Mesenchymal stem cell (in vitro differentiated cells and primary cell): ENCODE results near the gene DCLRE1B.
A peak's percentile ranks its signal among the peaks of the same experiment; 100 is the strongest.

Experiments
- DNase-seq: peaks from one replicate; pipeline ENCODE4 v3.0.0-alpha.2; 2013
- H2AFZ ChIP-seq: one replicate; pipeline ENCODE4 v1.6.1; 2013; ENCODE audit warnings: low read depth, mild to moderate bottlenecking, control low read depth, inconsistent platforms, low read length, moderate library complexity
- H2AK5ac ChIP-seq: 2 replicates; pipeline ENCODE4 v1.6.1; 2013; ENCODE audit warnings: low read length, moderate library complexity, mild to moderate bottlenecking, inconsistent platforms; ENCODE audit not compliant: severe bottlenecking
- H2BK120ac ChIP-seq: one replicate; pipeline ENCODE4 v1.6.1; 2013; ENCODE audit warnings: low read depth, mild to moderate bottlenecking, inconsistent platforms, low read length, moderate library complexity
- H2BK12ac ChIP-seq, 2 experiments: one replicate each; pipeline ENCODE4 v1.6.1; 2013; ENCODE audit warnings: inconsistent platforms in 2 of 2, low read length in 2 of 2, mild to moderate bottlenecking in 2 of 2, moderate library complexity in 2 of 2, control low read depth in 1 of 2
- H2BK15ac ChIP-seq: one replicate; pipeline ENCODE4 v1.6.1; 2013; ENCODE audit warnings: mild to moderate bottlenecking, low read depth, inconsistent platforms; ENCODE audit not compliant: poor library complexity, severe bottlenecking
- H2BK5ac ChIP-seq: 2 replicates; pipeline ENCODE4 v1.6.1; 2013; ENCODE audit warnings: low read depth, mild to moderate bottlenecking, low read length, control low read depth, inconsistent platforms; ENCODE audit not compliant: poor library complexity, severe bottlenecking
- H3K14ac ChIP-seq, 2 experiments: one replicate each; pipeline ENCODE4 v1.6.1; 2013; ENCODE audit warnings: inconsistent platforms in 2 of 2, low read length in 2 of 2, control low read depth in 1 of 2, mild to moderate bottlenecking in 1 of 2, moderate library complexity in 1 of 2
- H3K18ac ChIP-seq, 2 experiments: one replicate each; pipeline ENCODE4 v1.6.1; 2013; ENCODE audit warnings: inconsistent platforms in 2 of 2, low read length in 2 of 2, control low read depth in 1 of 2, low read depth in 1 of 2, mild to moderate bottlenecking in 1 of 2
- H3K23ac ChIP-seq, 2 experiments: one replicate each; pipeline ENCODE4 v1.6.1; 2013; ENCODE audit warnings: inconsistent platforms in 2 of 2, low read length in 2 of 2, mild to moderate bottlenecking in 2 of 2, moderate library complexity in 2 of 2, control low read depth in 1 of 2
- H3K27ac ChIP-seq: 2 replicates; pipeline ENCODE4 v1.5.1; 2013; ENCODE audit warnings: mild to moderate bottlenecking, moderate library complexity, low read length, control low read depth, inconsistent platforms; ENCODE audit not compliant: poor library complexity, severe bottlenecking
- H3K27me3 ChIP-seq, 2 experiments: 2 replicates each; pipeline versions ENCODE4 v1.6.1 to v1.7.0; 2013; ENCODE audit warnings: low read length in 2 of 2, mild to moderate bottlenecking in 2 of 2, moderate library complexity in 2 of 2, control low read depth in 1 of 2, inconsistent platforms in 1 of 2; ENCODE audit not compliant: control insufficient read depth in 1 of 2, insufficient read depth in 1 of 2
- H3K36me3 ChIP-seq, 2 experiments: 2 replicates each; pipeline versions ENCODE4 v1.6.1 to v1.7.0; 2013; ENCODE audit warnings: low read length in 2 of 2, control low read depth in 1 of 2, inconsistent platforms in 1 of 2, low read depth in 1 of 2, mild to moderate bottlenecking in 1 of 2; ENCODE audit not compliant: insufficient read depth in 2 of 2, control insufficient read depth in 1 of 2
- H3K4ac ChIP-seq, 2 experiments: one replicate each; pipeline ENCODE4 v1.6.1; 2013; ENCODE audit warnings: inconsistent platforms in 2 of 2, low read length in 2 of 2, mild to moderate bottlenecking in 2 of 2, moderate library complexity in 2 of 2, control low read depth in 1 of 2, low read depth in 1 of 2
- H3K4me1 ChIP-seq: 2 replicates; pipeline ENCODE4 v1.6.1; 2013; ENCODE audit warnings: low read depth, low read length, control low read depth; ENCODE audit not compliant: control insufficient read depth, insufficient read depth
- H3K4me2 ChIP-seq: 2 replicates; pipeline ENCODE4 v1.6.1; 2013; ENCODE audit warnings: low read length, mild to moderate bottlenecking, inconsistent platforms; ENCODE audit not compliant: poor library complexity, severe bottlenecking
- H3K4me3 ChIP-seq, 2 experiments: 2 replicates each; pipeline versions ENCODE4 v1.5.1 to v1.7.0; 2013; ENCODE audit warnings: low read length in 2 of 2, mild to moderate bottlenecking in 2 of 2, control low read depth in 1 of 2, low read depth in 1 of 2; ENCODE audit not compliant: insufficient read depth in 1 of 2
- H3K79me1 ChIP-seq: replicated peaks from 2 replicates; pipeline ENCODE4 v1.6.1; 2013; ENCODE audit warnings: mild to moderate bottlenecking, control low read depth, low read length, inconsistent platforms; ENCODE audit not compliant: poor library complexity, severe bottlenecking
- H3K9ac ChIP-seq: 2 replicates; pipeline ENCODE4 v1.7.0; 2013; ENCODE audit warnings: mild to moderate bottlenecking, low read length, moderate library complexity
- H3K9me3 ChIP-seq: 2 replicates; pipeline ENCODE4 v1.7.0; 2013; ENCODE audit warnings: mild to moderate bottlenecking, low read length; ENCODE audit not compliant: control insufficient read depth
- H4K8ac ChIP-seq: one replicate; pipeline ENCODE4 v1.6.1; 2013; ENCODE audit warnings: inconsistent platforms, mild to moderate bottlenecking, low read length, moderate library complexity
- H4K91ac ChIP-seq: one replicate; pipeline ENCODE4 v1.6.1; 2013; ENCODE audit warnings: mild to moderate bottlenecking, low read length, inconsistent platforms
- WGBS: methylation state at CpG from one replicate; pipeline ENCODE4 v1.1.7; 2013; ENCODE audit warnings: mixed read lengths; 5-methylcytosine and 5-hydroxymethylcytosine counted together

The DCLRE1B gene

GRCh38 chr1:113879739-113880038 lies 25.4 kb upstream of the DCLRE1B start:
- H4K8ac ChIP-seq, result no peak overlapping the region
- H3K9me3 ChIP-seq, result no peaks in the 10 kb centered on the region
- no peak overlapping the region for H2BK120ac ChIP-seq
- H3K79me1 ChIP-seq, result no peaks in the 10 kb centered on the region
- no peak for DNase-seq
- peak overlapping the region; percentile 96 for H2AK5ac ChIP-seq
- no peak overlapping the region for H2BK15ac ChIP-seq
- no peak overlapping the region for H3K4ac ChIP-seq
- H3K27me3 ChIP-seq, result no peaks in the 10 kb centered on the region
- no peak overlapping the region for H3K23ac ChIP-seq
- H4K91ac ChIP-seq, result no peak overlapping the region
- peak overlapping the region; percentile 81 for H3K27ac ChIP-seq
- no peak overlapping the region for H2BK5ac ChIP-seq
- peaks cover 1% of the 10 kb centered on the region for H3K4me1 ChIP-seq
- no peak overlapping the region for H3K4me3 ChIP-seq
- H3K14ac ChIP-seq, result no peak overlapping the region
- H3K9ac ChIP-seq, result no peak overlapping the region
- WGBS, result 97% methylated on average over 4 of the region's 4 CpGs
- no peak overlapping the region for H2BK12ac ChIP-seq
- no peak overlapping the region for H3K18ac ChIP-seq
- no peaks in the 10 kb centered on the region for H3K36me3 ChIP-seq
- H2AFZ ChIP-seq, result no peak overlapping the region
- no peak overlapping the region for H3K4me2 ChIP-seq

GRCh38 chr1:113881661-113882060 lies 23.5 kb upstream of the DCLRE1B start:
- H3K27me3 ChIP-seq, result no peaks in the 10 kb centered on the region
- no peak for DNase-seq
- no peaks in the 10 kb centered on the region for H3K36me3 ChIP-seq
- peaks cover 1% of the 10 kb centered on the region for H3K4me1 ChIP-seq
- no peak overlapping the region for H2BK120ac ChIP-seq
- no peak overlapping the region for H2BK12ac ChIP-seq
- 91% methylated on average over 2 of the region's 2 CpGs for WGBS
- H4K8ac ChIP-seq, result no peak overlapping the region
- no peak overlapping the region for H2AK5ac ChIP-seq
- no peak overlapping the region for H3K4ac ChIP-seq
- no peak overlapping the region for H3K18ac ChIP-seq
- H3K4me3 ChIP-seq, result no peak overlapping the region
- no peaks in the 10 kb centered on the region for H3K9me3 ChIP-seq
- H3K14ac ChIP-seq, result no peak overlapping the region
- no peak overlapping the region for H3K9ac ChIP-seq
- H3K27ac ChIP-seq, result no peak overlapping the region
- H3K79me1 ChIP-seq, result no peaks in the 10 kb centered on the region
- no peak overlapping the region for H2AFZ ChIP-seq
- no peak overlapping the region for H3K23ac ChIP-seq
- no peak overlapping the region for H2BK5ac ChIP-seq
- no peak overlapping the region for H4K91ac ChIP-seq
- no peak overlapping the region for H2BK15ac ChIP-seq
- no peak overlapping the region for H3K4me2 ChIP-seq

DNA sequence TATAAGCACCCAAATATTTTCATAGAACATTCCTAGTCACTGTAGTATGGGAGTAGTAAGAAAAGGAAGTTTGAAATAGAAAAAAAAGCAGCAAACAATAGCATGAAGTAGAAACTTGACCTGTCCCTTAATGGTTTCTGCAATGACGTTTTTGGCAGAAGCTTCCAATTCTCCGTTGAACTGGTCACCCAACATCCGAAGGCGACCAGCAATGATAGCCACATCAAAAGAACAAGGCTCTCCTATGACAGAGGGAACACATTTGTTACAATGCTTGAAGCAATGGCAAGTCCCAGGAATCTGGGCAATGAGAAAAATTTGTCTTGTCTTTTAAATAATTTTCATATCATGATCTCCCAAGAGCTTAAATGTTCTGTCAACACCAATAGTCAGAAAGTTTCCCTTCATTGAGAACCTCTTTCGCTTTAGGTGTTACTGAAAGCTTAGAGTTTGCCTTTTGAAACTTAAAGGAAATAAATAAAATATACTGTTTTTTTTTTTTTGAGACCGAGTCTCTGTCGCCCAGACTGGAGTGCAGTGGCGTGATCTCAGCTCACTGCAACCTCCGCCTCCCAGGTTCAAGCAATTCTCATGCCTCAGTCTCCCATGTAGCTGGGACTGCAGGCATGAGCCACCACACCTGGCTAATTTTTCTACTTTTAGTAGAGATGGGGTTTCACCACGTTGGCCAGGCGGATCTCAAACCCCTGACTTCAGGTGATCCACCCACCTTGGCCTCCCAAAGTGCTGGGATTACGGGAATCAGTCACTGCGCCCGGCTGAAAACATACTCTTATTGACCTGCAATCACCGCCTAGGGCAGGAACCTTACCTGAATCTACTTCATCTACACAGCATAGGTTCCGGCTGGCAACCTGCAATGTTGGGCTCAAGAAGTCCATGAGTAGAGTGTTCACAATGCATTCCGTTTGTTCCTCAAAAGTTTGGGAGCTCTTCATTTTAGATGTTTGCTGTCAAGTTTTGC lies 18.4 kb upstream of the DCLRE1B start:
- no peak for DNase-seq
- H3K4ac ChIP-seq, result no peak overlapping the region
- H3K79me1 ChIP-seq, result no peaks in the 10 kb centered on the region
- no peak overlapping the region for H4K8ac ChIP-seq
- no peak overlapping the region for H4K91ac ChIP-seq
- H2BK15ac ChIP-seq, result no peak overlapping the region
- no peaks in the 10 kb centered on the region for H3K27me3 ChIP-seq
- no peak overlapping the region for H3K18ac ChIP-seq
- H3K27ac ChIP-seq, result no peak overlapping the region
- no peak overlapping the region for H2AFZ ChIP-seq
- no peaks in the 10 kb centered on the region for H3K9me3 ChIP-seq
- no peak overlapping the region for H2BK5ac ChIP-seq
- no peak overlapping the region for H3K4me3 ChIP-seq
- no peak overlapping the region for H3K4me2 ChIP-seq
- H3K9ac ChIP-seq, result no peak overlapping the region
- no peak overlapping the region for H2AK5ac ChIP-seq
- 96% methylated on average over 16 of the region's 17 CpGs for WGBS
- H3K23ac ChIP-seq, result no peak overlapping the region
- peaks cover 3% of the 10 kb centered on the region for H3K4me1 ChIP-seq
- H2BK12ac ChIP-seq, result no peak overlapping the region
- H2BK120ac ChIP-seq, result no peak overlapping the region
- no peak overlapping the region for H3K14ac ChIP-seq
- H3K36me3 ChIP-seq, result no peaks in the 10 kb centered on the region

- Histone ChIP-seq H3K4me3 (no peak within 1 kb of the TSS), H3K4me2 (no peak within 1 kb of the TSS), H3K4me1 (peaks cover 3% of the 10 kb centered on the region), H3K4ac (no peak within 1 kb of the TSS), H2BK15ac (no peak within 1 kb of the TSS), H4K8ac (no peak within 1 kb of the TSS), H3K18ac (no peak within 1 kb of the TSS), H3K36me3 (no peaks in the 10 kb centered on the region), H3K27me3 (no peaks in the 10 kb centered on the region), H3K14ac (no peak within 1 kb of the TSS), H3K79me1 (no peaks in the 10 kb centered on the region), H3K27ac (no peak within 1 kb of the TSS), H2AK5ac (no peak within 1 kb of the TSS), H2BK5ac (no peak within 1 kb of the TSS), H2AFZ (no peak within 1 kb of the TSS), H4K91ac (no peak within 1 kb of the TSS), H3K23ac (no peak within 1 kb of the TSS), H3K9me3 (no peaks in the 10 kb centered on the region), H2BK120ac (no peak within 1 kb of the TSS), H3K9ac (no peak within 1 kb of the TSS), H2BK12ac (no peak within 1 kb of the TSS)
- DNase-seq, result no peak
- WGBS, result 95% methylated on average over 3 of the region's 6 CpGs
Observed at GRCh38 chr1:113887402-113888175, 17.5 kb upstream of the DCLRE1B start, which contains the start of gene BCL2L15. Gene BCL2L15, minus strand, starts transcription at chr1:113887581. Its CDS starts 206 bp downstream, at chr1:113887375.
